ENCODE measurements around the gene SYT13. TPM values are rescaled to one million over a fixed set of nuclear protein-coding genes. Genes with fewer than 3 reads are reported as not detected.

Gene SYT13
- total and polyA plus RNA-seq, 2 donors (not counting 3 experiments of a cell fraction or from before 2014, with no cell fraction given): not detected

DNA sequence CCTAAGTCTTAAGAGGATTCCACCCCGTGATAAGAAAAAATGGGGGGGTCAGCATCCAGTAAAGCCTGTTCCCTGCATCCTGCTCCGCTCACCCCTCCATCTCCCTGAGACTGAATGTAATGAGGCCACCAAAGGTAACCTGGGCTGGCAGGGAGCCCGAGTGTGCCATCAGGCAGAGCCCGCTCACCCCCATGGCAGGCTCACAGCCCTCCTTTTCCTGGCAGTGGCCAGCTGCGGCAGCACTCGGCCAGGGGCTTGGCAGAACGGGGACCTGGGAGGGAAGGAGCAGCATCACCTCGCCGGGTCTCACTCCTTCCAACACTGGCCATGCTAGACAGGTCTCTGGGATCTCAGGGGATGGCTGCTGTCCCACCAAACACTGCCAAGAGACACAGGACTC lies 75.3 kb downstream of the SYT13 start:
- TF ChIP-seq MAX (IDR thresholded peaks at IDR 0.05; ENCODE audit: insufficient read depth, insufficient read length): no peak
- no peak for TF ChIP-seq EZH2 (IDR thresholded peaks at IDR 0.05; ENCODE audit: borderline replicate concordance, low read depth, low read length, severe bottlenecking)
- no peak for TF ChIP-seq MYC (IDR thresholded peaks at IDR 0.05; ENCODE audit: low read depth, low read length)
- TF ChIP-seq, protein P1, sequence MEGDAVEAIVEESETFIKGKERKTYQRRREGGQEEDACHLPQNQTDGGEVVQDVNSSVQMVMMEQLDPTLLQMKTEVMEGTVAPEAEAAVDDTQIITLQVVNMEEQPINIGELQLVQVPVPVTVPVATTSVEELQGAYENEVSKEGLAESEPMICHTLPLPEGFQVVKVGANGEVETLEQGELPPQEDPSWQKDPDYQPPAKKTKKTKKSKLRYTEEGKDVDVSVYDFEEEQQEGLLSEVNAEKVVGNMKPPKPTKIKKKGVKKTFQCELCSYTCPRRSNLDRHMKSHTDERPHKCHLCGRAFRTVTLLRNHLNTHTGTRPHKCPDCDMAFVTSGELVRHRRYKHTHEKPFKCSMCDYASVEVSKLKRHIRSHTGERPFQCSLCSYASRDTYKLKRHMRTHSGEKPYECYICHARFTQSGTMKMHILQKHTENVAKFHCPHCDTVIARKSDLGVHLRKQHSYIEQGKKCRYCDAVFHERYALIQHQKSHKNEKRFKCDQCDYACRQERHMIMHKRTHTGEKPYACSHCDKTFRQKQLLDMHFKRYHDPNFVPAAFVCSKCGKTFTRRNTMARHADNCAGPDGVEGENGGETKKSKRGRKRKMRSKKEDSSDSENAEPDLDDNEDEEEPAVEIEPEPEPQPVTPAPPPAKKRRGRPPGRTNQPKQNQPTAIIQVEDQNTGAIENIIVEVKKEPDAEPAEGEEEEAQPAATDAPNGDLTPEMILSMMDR (IDR thresholded peaks at IDR 0.05; ENCODE audit: extremely low read depth in 1 of 2, insufficient read depth in 1 of 2, low read depth in 1 of 2, low read length in 2 of 2): no peak
- no peak for TF ChIP-seq GATA2 (IDR thresholded peaks at IDR 0.05; ENCODE audit: insufficient read depth, insufficient read length, low read depth, low read length)
- no peak for TF ChIP-seq JUN (IDR thresholded peaks at IDR 0.05; ENCODE audit: borderline replicate concordance, insufficient read depth, insufficient read length, low read depth)
- TF ChIP-seq FOS (IDR thresholded peaks at IDR 0.05; ENCODE audit: borderline replicate concordance, insufficient read depth, low read length): no peak
- TF ChIP-seq POLR2AphosphoS5 (IDR thresholded peaks at IDR 0.05; ENCODE audit: insufficient read depth, low read depth, low read length): no peak
- ChIA-PET POLR2A (no interaction called here), CTCF (interaction anchor here (0.7 to 1.1 kb wide), 4 partner anchors 17 to 100 kb away, joined by 3 to 6 read pairs (median 4); no protein-coding TSS in a partner anchor)
- Histone ChIP-seq H3K9me1 (replicated peaks; ENCODE audit: control insufficient read depth, extremely low read depth, insufficient read depth, low read length) (no peaks in the 10 kb centered on the region), H3K4me1 (ENCODE audit: control insufficient read depth, extremely low read depth, insufficient read depth, low read length) (peaks cover 14% of the 10 kb centered on the region), H3K36me3 (ENCODE audit: control insufficient read depth in 2 of 2, extremely low read depth in 1 of 2, insufficient read depth in 2 of 2, low read length in 2 of 2) (peaks cover 0 to 6% of the 10 kb centered on the region in 2 experiments), H3K79me2 (ENCODE audit: control insufficient read depth, insufficient read depth, low read length) (no peaks in the 10 kb centered on the region), H3K4me3 (replicated peaks in 1 of 3; ENCODE audit: insufficient read depth in 1 of 3, low read depth in 1 of 3, low read length in 3 of 3) (no peak overlapping the region), H3K27me3 (ENCODE audit: control insufficient read depth in 2 of 2, insufficient read depth in 2 of 2, low read length in 2 of 2) (no peaks in the 10 kb centered on the region), H3K27ac (ENCODE audit: insufficient read depth, low read depth, low read length) (no peak overlapping the region), H3K4me2 (ENCODE audit: insufficient read depth, low read length) (no peak overlapping the region), H3K9ac (replicated peaks; ENCODE audit: extremely low read depth, insufficient read depth, low read length) (no peak overlapping the region), H3K9me3 (replicated peaks; ENCODE audit: control insufficient read depth, insufficient read depth, low read length) (no peaks in the 10 kb centered on the region), H4K20me1 (replicated peaks; ENCODE audit: control insufficient read depth, extremely low read depth, insufficient read depth, low read length) (no peaks in the 10 kb centered on the region), H2AFZ (ENCODE audit: low read depth, low read length) (no peak overlapping the region)
- FAIRE-seq: no peak
- intact Hi-C loops (cut with micrococcal nuclease) (loop anchor here (1.0 kb wide), 1 partner anchor 30 kb away; no protein-coding TSS in a partner anchor), dilution Hi-C loops (cut with MboI; ENCODE audit: extremely low pct_ligation_motif_present, low sequenced_read_pairs) (no loop called here)
- no TSS peak for BruUV-seq (replicated peaks)
- DNase-seq (ENCODE audit: low read depth, low spot score): no peak
